ENCODE data around the gene ZNF610.

DNA sequence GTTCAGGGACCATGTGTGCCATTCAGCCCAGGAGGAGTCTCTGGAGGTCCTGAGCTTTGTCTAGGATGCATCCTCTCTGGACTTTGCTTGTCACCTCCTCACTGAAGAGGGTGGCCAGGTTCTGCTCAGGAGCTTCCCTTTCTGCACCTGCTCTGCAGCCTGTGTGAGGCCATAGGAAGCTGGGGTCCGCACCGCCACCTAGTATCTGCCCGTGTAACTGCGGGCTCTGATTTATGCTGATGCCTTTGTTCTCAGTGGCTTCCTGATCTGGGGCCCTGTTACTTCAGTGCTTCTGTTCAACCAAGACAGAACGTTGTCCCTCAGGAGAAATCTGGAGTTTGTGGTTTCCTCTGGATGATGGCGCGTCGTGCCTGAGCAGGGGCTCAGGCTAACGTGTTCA lies 15.5 kb downstream of the ZNF610 start:
- TF ChIP-seq, protein P1, sequence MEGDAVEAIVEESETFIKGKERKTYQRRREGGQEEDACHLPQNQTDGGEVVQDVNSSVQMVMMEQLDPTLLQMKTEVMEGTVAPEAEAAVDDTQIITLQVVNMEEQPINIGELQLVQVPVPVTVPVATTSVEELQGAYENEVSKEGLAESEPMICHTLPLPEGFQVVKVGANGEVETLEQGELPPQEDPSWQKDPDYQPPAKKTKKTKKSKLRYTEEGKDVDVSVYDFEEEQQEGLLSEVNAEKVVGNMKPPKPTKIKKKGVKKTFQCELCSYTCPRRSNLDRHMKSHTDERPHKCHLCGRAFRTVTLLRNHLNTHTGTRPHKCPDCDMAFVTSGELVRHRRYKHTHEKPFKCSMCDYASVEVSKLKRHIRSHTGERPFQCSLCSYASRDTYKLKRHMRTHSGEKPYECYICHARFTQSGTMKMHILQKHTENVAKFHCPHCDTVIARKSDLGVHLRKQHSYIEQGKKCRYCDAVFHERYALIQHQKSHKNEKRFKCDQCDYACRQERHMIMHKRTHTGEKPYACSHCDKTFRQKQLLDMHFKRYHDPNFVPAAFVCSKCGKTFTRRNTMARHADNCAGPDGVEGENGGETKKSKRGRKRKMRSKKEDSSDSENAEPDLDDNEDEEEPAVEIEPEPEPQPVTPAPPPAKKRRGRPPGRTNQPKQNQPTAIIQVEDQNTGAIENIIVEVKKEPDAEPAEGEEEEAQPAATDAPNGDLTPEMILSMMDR (IDR thresholded peaks at IDR 0.05 in 4 of 5, conservative IDR thresholded peaks at IDR 0.05 in 1 of 5), result no peak
- no peak for TF ChIP-seq POLR2A (IDR thresholded peaks at IDR 0.05)
